Astrocyte (in vitro differentiated cells and primary cell): ENCODE results near the gene ARG2. TPM values are rescaled to one million over a fixed set of nuclear protein-coding genes. Genes with fewer than 3 reads are reported as not detected.

Source experiments
- DNase-seq: peaks from one replicate; pipeline ENCODE4 v3.0.0-alpha.2; 2010; ENCODE audit warnings: low read depth
- FAIRE-seq: peaks from 2 replicates; lab custom pipeline; 2011; peaks lifted over from hg19 to GRCh38; lab: Jason Lieb, UNC
- H2AFZ ChIP-seq: 2 replicates; pipeline ENCODE4 v1.6.0; 2012; ENCODE audit warnings: low read depth, low read length, inconsistent platforms
- H3K27ac ChIP-seq: 2 replicates; pipeline ENCODE4 v1.5.1; 2011; ENCODE audit warnings: low read depth, low read length, inconsistent platforms
- H3K27me3 ChIP-seq: 2 replicates; pipeline ENCODE4 v1.6.0; 2011; ENCODE audit warnings: low read length, inconsistent platforms; ENCODE audit not compliant: insufficient read depth
- H3K36me3 ChIP-seq: 2 replicates; pipeline ENCODE4 v1.5.1; 2011; ENCODE audit warnings: low read length, inconsistent platforms; ENCODE audit not compliant: insufficient read depth
- H3K4me1 ChIP-seq: 2 replicates; pipeline ENCODE4 v1.5.1; 2011; ENCODE audit warnings: low read length, inconsistent platforms; ENCODE audit not compliant: insufficient read depth
- H3K4me2 ChIP-seq: 2 replicates; pipeline ENCODE4 v1.6.0; 2012; ENCODE audit warnings: low read length, inconsistent platforms
- H3K4me3 ChIP-seq: 2 replicates; pipeline ENCODE4 v1.5.1; 2011; ENCODE audit warnings: low read depth, mild to moderate bottlenecking, low read length, inconsistent platforms; ENCODE audit not compliant: insufficient read depth
- H3K79me2 ChIP-seq: 2 replicates; pipeline ENCODE4 v1.6.0; 2012; ENCODE audit warnings: mild to moderate bottlenecking, low read length, inconsistent platforms; ENCODE audit not compliant: insufficient read depth
- H3K9ac ChIP-seq: 2 replicates; pipeline ENCODE4 v1.6.0; 2012; ENCODE audit warnings: mild to moderate bottlenecking, low read length, inconsistent platforms
- H3K9me3 ChIP-seq: 2 replicates; pipeline ENCODE4 v1.5.1; 2012; ENCODE audit warnings: low read depth, mild to moderate bottlenecking, low read length, inconsistent platforms; ENCODE audit not compliant: insufficient read depth
- H4K20me1 ChIP-seq: 2 replicates; pipeline ENCODE4 v1.6.0; 2012; ENCODE audit warnings: low read length, inconsistent platforms; ENCODE audit not compliant: insufficient read depth
- H3K27ac Mint-ChIP-seq: one replicate; pipeline ENCODE4 v1.8.0; 2021; ENCODE audit warnings: mild to moderate bottlenecking, mixed read lengths; ENCODE audit not compliant: unreplicated experiment
- H3K27me3 Mint-ChIP-seq: one replicate; pipeline ENCODE4 v1.8.0; 2021; ENCODE audit warnings: low read depth, mixed read lengths; ENCODE audit not compliant: unreplicated experiment
- H3K36me3 Mint-ChIP-seq: one replicate; pipeline ENCODE4 v1.8.0; 2021; ENCODE audit warnings: low read depth, mixed read lengths; ENCODE audit not compliant: unreplicated experiment
- H3K4me1 Mint-ChIP-seq: one replicate; pipeline ENCODE4 v1.8.0; 2021; ENCODE audit warnings: low read depth, mixed read lengths; ENCODE audit not compliant: unreplicated experiment
- H3K4me3 Mint-ChIP-seq: one replicate; pipeline ENCODE4 v1.8.0; 2021; ENCODE audit warnings: mild to moderate bottlenecking, moderate library complexity, mixed read lengths; ENCODE audit not compliant: unreplicated experiment
- H3K9me3 Mint-ChIP-seq: one replicate; pipeline ENCODE4 v1.8.0; 2021; ENCODE audit warnings: mild to moderate bottlenecking, mixed read lengths; ENCODE audit not compliant: unreplicated experiment
- CTCF ChIP-seq: IDR thresholded peaks from 2 replicates; pipeline ENCODE4 v1.5.1; 2011; ENCODE audit warnings: low read depth, mild to moderate bottlenecking, inconsistent platforms, low read length, moderate library complexity; ENCODE audit not compliant: insufficient read depth
- EZH2 ChIP-seq: IDR thresholded peaks from 2 replicates; pipeline ENCODE4 v1.6.1; 2012; ENCODE audit warnings: mild to moderate bottlenecking, low read length, inconsistent platforms; ENCODE audit not compliant: insufficient read depth
- total RNA-seq: library from RNA; stranded (reverse); gene quantifications from 2 replicates; pipeline ENCODE4 v1.2.1, GENCODE V29; 2021

Gene ARG2
- total RNA-seq, 1 donor from 2014 or later: 11.6 TPM

DNA sequence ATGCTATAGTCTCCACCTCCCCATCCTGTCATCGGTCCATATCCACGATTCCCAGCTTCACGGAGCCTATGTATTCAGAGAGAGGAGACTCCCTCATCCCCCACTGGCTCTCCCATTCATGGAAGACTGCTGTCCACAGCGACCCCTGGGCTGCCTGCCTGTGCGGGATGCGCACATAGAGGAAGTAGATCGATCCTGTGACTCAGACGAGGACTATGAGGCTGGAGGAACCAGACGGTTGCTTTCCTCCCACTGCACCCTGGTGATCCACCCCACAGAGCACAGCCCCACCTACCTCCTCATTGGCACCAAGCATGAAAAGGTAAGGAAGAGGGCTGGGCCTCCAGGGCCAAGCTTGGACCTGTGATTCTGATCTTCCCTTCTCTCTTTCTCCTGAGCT is 44.0 kb upstream of the ARG2 start:
- Mint-ChIP-seq H3K27ac (peak overlapping the region; percentile 50), H3K4me3 (no peak overlapping the region), H3K27me3 (peaks cover 2% of the 10 kb centered on the region), H3K9me3 (peaks cover 3% of the 10 kb centered on the region), H3K4me1 (no peaks in the 10 kb centered on the region), H3K36me3 (peaks cover 9% of the 10 kb centered on the region)
- Histone ChIP-seq H2AFZ (no peak overlapping the region), H3K4me3 (no peak overlapping the region), H3K9ac (no peak overlapping the region), H3K27me3 (no peaks in the 10 kb centered on the region), H4K20me1 (no peaks in the 10 kb centered on the region), H3K27ac (no peak overlapping the region), H3K4me2 (no peak overlapping the region), H3K9me3 (no peaks in the 10 kb centered on the region), H3K4me1 (no peaks in the 10 kb centered on the region), H3K36me3 (no peaks in the 10 kb centered on the region), H3K79me2 (no peaks in the 10 kb centered on the region)
- FAIRE-seq (no peak), DNase-seq (no peak)
- no peak for TF ChIP-seq CTCF
- TF ChIP-seq EZH2: no peak

GRCh38 chr14:67576216-67576955 is 43.3 kb upstream of the ARG2 start:
- FAIRE-seq (no peak), DNase-seq (no peak)
- no peak overlapping the region for H2AFZ ChIP-seq
- H3K27ac ChIP-seq: no peak overlapping the region
- Mint-ChIP-seq H3K4me3 (no peak overlapping the region), H3K36me3 (peaks cover 9% of the 10 kb centered on the region), H3K27me3 (peaks cover 2% of the 10 kb centered on the region), H3K4me1 (no peaks in the 10 kb centered on the region), H3K9me3 (peaks cover 1% of the 10 kb centered on the region), H3K27ac (no peak overlapping the region)
- no peaks in the 10 kb centered on the region for H3K27me3 ChIP-seq
- H3K9me3 ChIP-seq: no peaks in the 10 kb centered on the region
- H3K79me2 ChIP-seq: no peaks in the 10 kb centered on the region
- TF ChIP-seq CTCF: no peak
- no peak for TF ChIP-seq EZH2
- no peak overlapping the region for H3K4me3 ChIP-seq
- no peaks in the 10 kb centered on the region for H3K36me3 ChIP-seq
- no peaks in the 10 kb centered on the region for H3K4me1 ChIP-seq
- H4K20me1 ChIP-seq: no peaks in the 10 kb centered on the region
- no peak overlapping the region for H3K4me2 ChIP-seq
- H3K9ac ChIP-seq: no peak overlapping the region

DNA sequence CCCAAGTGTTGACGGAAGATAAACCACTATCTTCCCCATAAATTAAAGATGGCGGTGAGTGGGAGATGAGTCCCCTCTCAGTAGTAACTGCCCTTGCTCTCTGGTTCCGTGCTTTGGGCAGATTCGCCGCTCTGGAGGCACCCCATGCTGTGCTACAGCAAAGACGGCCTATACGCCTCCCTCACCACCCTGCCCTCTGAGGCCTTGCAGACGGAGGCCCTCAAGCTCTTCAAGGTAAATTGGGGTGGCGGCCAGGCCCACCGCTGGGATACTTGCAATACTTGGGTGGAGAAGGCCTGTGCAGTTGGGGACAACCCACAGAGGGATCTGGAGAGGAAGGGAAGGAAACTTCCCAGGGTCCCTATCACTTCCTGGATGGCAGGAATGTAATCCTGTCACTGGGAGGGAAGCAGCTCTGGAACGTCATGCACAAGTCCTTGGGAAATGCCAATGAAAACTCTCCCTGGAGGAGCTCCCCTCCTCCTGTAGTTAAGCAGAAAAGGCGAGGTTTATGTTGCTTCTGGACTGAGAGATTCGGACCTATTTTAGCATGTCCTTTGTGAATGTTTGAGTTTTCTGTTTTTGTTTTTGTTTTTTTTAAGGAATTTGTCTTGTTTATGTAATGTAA is 42.4 kb upstream of the ARG2 start:
- Mint-ChIP-seq H3K4me1 (no peaks in the 10 kb centered on the region), H3K36me3 (peaks cover 9% of the 10 kb centered on the region), H3K9me3 (peaks cover 1% of the 10 kb centered on the region), H3K27ac (no peak overlapping the region), H3K4me3 (no peak overlapping the region), H3K27me3 (peaks cover 2% of the 10 kb centered on the region)
- Histone ChIP-seq H2AFZ (no peak overlapping the region), H4K20me1 (no peaks in the 10 kb centered on the region), H3K9ac (no peak overlapping the region), H3K27ac (no peak overlapping the region), H3K4me3 (no peak overlapping the region), H3K79me2 (no peaks in the 10 kb centered on the region), H3K36me3 (no peaks in the 10 kb centered on the region), H3K27me3 (no peaks in the 10 kb centered on the region), H3K9me3 (no peaks in the 10 kb centered on the region), H3K4me1 (no peaks in the 10 kb centered on the region), H3K4me2 (no peak overlapping the region)
- TF ChIP-seq CTCF: no peak
- no peak for TF ChIP-seq EZH2
- no peak for FAIRE-seq
- DNase-seq: no peak
